GM12873 (cell line): ENCODE data around the gene HEATR9.

Experiments
- CTCF ChIP-seq: IDR thresholded peaks from 2 replicates; pipeline ENCODE4 v1.5.1; 2012; ENCODE audit warnings: low read depth, mild to moderate bottlenecking, moderate library complexity, low read length, control low read depth; ENCODE audit not compliant: insufficient read depth; ENCODE audit errors: missing control alignments

Gene HEATR9

GRCh38 chr17:35912339-35912912, 43.7 kb upstream of the HEATR9 start:
- no peak for TF ChIP-seq CTCF

- no peak for TF ChIP-seq CTCF
Observed at GRCh38 chr17:35909408-35909807, 40.7 kb upstream of the HEATR9 start.

GRCh38 chr17:35907691-35908090, 39.0 kb upstream of the HEATR9 start:
- TF ChIP-seq CTCF, result no peak

GRCh38 chr17:35906926-35907637, 38.4 kb upstream of the HEATR9 start:
- no peak for TF ChIP-seq CTCF

- no peak for TF ChIP-seq CTCF
Observed at GRCh38 chr17:35906191-35906925, 37.7 kb upstream of the HEATR9 start.

- no peak for TF ChIP-seq CTCF
Observed at GRCh38 chr17:35903451-35903850, 34.8 kb upstream of the HEATR9 start.

- TF ChIP-seq CTCF, result no peak
Observed at GRCh38 chr17:35901631-35902175, 33.0 kb upstream of the HEATR9 start.
